Glutamatergic neuron (in vitro differentiated cells): ENCODE measurements around the gene GGCT. TPM values are rescaled to one million over a fixed set of nuclear protein-coding genes. Genes with fewer than 3 reads are reported as not detected.

Experiments used
- DNase-seq: peaks from one replicate; pipeline ENCODE4 v3.0.0; 2022
- H3K27ac Mint-ChIP-seq: one replicate; pipeline ENCODE4 v1.8.0; 2020; ENCODE audit warnings: mild to moderate bottlenecking, mixed read lengths, inconsistent platforms; ENCODE audit not compliant: unreplicated experiment
- H3K27me3 Mint-ChIP-seq: one replicate; pipeline ENCODE4 v1.8.0; 2020; ENCODE audit warnings: mild to moderate bottlenecking, moderate library complexity, mixed read lengths, inconsistent platforms; ENCODE audit not compliant: unreplicated experiment
- H3K36me3 Mint-ChIP-seq: one replicate; pipeline ENCODE4 v1.8.0; 2020; ENCODE audit warnings: mild to moderate bottlenecking, mixed read lengths, inconsistent platforms; ENCODE audit not compliant: unreplicated experiment
- H3K4me1 Mint-ChIP-seq: one replicate; pipeline ENCODE4 v1.8.0; 2020; ENCODE audit warnings: mild to moderate bottlenecking, low read depth, mixed read lengths, inconsistent platforms; ENCODE audit not compliant: unreplicated experiment
- H3K4me3 Mint-ChIP-seq: one replicate; pipeline ENCODE4 v1.8.0; 2020; ENCODE audit warnings: mild to moderate bottlenecking, mixed read lengths, inconsistent platforms; ENCODE audit not compliant: unreplicated experiment
- H3K9me3 Mint-ChIP-seq: one replicate; pipeline ENCODE4 v1.8.0; 2020; ENCODE audit warnings: mild to moderate bottlenecking, moderate library complexity, mixed read lengths, inconsistent platforms; ENCODE audit not compliant: unreplicated experiment
- CTCF ChIP-seq: fragments of 200-600 bp; sonication (generic); IDR thresholded peaks from one replicate; pipeline ENCODE4 v1.5.0; 2021; ENCODE audit not compliant: partially characterized antibody, unreplicated experiment
- total RNA-seq: library from RNA; stranded (reverse); fragmentation: NEBNext Ultra II Directional; extraction: Animal tissue kit (Norgen Biotek cat#: 25700); gene quantifications from one replicate; pipeline ENCODE4 v1.2.1, GENCODE V29; 2021; ENCODE audit not compliant: unreplicated experiment

The GGCT gene
- total RNA-seq, 1 donor from 2014 or later: 25.0 TPM

- no peak for DNase-seq
- Mint-ChIP-seq H3K27ac (no peak overlapping the region), H3K36me3 (no peaks in the 10 kb centered on the region), H3K9me3 (peaks cover 2% of the 10 kb centered on the region), H3K4me3 (no peak overlapping the region), H3K4me1 (peaks cover 30% of the 10 kb centered on the region), H3K27me3 (peaks cover 4% of the 10 kb centered on the region)
- TF ChIP-seq CTCF: no peak
Observed at GRCh38 chr7:30475580-30475979, 29.0 kb downstream of the GGCT start.

- Mint-ChIP-seq H3K27me3 (peaks cover 5% of the 10 kb centered on the region), H3K9me3 (peaks cover 4% of the 10 kb centered on the region), H3K4me3 (no peak overlapping the region), H3K4me1 (peaks cover 36% of the 10 kb centered on the region), H3K36me3 (no peaks in the 10 kb centered on the region), H3K27ac (no peak overlapping the region)
- no peak for DNase-seq
- TF ChIP-seq CTCF: no peak
Observed at GRCh38 chr7:30474893-30475292, 29.7 kb downstream of the GGCT start.

GRCh38 chr7:30474485-30474884, 30.1 kb downstream of the GGCT start:
- TF ChIP-seq CTCF: no peak
- DNase-seq: no peak
- Mint-ChIP-seq H3K4me1 (peaks cover 41% of the 10 kb centered on the region), H3K27me3 (peaks cover 7% of the 10 kb centered on the region), H3K36me3 (no peaks in the 10 kb centered on the region), H3K4me3 (no peak overlapping the region), H3K9me3 (peaks cover 6% of the 10 kb centered on the region), H3K27ac (no peak overlapping the region)

GRCh38 chr7:30473903-30474302, 30.7 kb downstream of the GGCT start:
- Mint-ChIP-seq H3K4me1 (peaks cover 46% of the 10 kb centered on the region), H3K36me3 (no peaks in the 10 kb centered on the region), H3K9me3 (peaks cover 6% of the 10 kb centered on the region), H3K27ac (no peak overlapping the region), H3K27me3 (peaks cover 7% of the 10 kb centered on the region), H3K4me3 (peak overlapping the region; percentile 7)
- no peak for DNase-seq
- no peak for TF ChIP-seq CTCF

- H3K4me3 Mint-ChIP-seq: peak overlapping the region; percentile 7
- H3K9me3 Mint-ChIP-seq: peaks cover 6% of the 10 kb centered on the region
Observed at GRCh38 chr7:30472784-30473775, 31.5 kb downstream of the GGCT start.

More at GRCh38 chr7:30472784-30473775, 31.5 kb downstream of the GGCT start:
- Mint-ChIP-seq H3K36me3 (no peaks in the 10 kb centered on the region), H3K27me3 (peaks cover 7% of the 10 kb centered on the region), H3K4me1 (peaks cover 54% of the 10 kb centered on the region), H3K27ac (peak overlapping the region; percentile 41)
- TF ChIP-seq CTCF: no peak
- no peak for DNase-seq
